ENCODE measurements around the gene TICAM1. TPM values are rescaled to one million over a fixed set of nuclear protein-coding genes. Genes with fewer than 3 reads are reported as not detected.

TICAM1 gene
- total RNA-seq (2014; rRNA removed; shearing (Covaris generic)) = 3.7 and 4.1 TPM in 2 replicates

DNA sequence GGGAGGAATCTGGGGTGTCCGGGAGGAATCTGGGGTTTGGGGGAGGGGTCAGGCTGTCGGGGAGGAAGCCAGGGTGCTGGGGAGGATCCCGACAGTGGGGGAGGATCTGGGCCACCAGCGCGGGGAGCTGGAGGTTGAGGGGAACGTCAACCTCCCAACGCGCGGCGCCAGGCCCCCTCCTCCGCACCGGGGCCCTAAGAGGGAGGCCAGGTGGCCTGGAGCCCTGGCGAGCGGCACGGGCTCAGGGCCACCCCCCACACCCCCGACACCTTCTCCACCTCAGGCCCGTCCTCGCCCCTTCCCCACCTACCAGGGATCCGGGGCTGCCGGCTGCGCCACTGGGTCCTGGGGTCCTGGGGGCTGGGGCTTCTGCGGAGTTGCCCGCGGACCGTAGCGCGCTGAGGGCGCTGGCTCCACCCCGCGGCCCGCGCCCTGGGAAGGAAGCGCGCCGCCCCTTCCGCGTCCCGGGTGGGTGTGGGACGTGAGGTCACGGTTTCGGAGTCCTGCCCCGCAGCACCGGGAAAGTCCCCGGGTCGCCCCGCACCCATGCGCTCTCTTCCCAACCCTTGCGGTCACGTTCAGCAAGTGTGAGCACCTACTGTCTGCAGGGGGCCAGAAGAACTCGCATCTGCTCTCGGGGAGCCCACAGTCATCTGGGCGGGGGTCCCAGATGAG is at the start of gene TICAM1:
TSS of gene TICAM1 (minus strand) at position 409 of the 675 bp plus-strand sequence. CDS start 13,335 bp downstream, outside the sequence.
- Histone ChIP-seq H3K27ac (peak within 1 kb of the TSS; percentile 72), H3K9me3 (replicated peaks) (no peaks in the 10 kb centered on the region), H3K36me3 (peaks cover 7% of the 10 kb centered on the region; the same call in 1 of the 2 replicates), H3K4me1 (replicated peaks) (peaks cover 15% of the 10 kb centered on the region), H3K4me3 (peak within 1 kb of the TSS; percentile 89), H3K27me3 (replicated peaks) (no peaks in the 10 kb centered on the region)
- DNase-seq (ENCODE audit: low read depth in 1 of 2, low spot score in 2 of 2) = peak; percentile 61 to 74

DNA sequence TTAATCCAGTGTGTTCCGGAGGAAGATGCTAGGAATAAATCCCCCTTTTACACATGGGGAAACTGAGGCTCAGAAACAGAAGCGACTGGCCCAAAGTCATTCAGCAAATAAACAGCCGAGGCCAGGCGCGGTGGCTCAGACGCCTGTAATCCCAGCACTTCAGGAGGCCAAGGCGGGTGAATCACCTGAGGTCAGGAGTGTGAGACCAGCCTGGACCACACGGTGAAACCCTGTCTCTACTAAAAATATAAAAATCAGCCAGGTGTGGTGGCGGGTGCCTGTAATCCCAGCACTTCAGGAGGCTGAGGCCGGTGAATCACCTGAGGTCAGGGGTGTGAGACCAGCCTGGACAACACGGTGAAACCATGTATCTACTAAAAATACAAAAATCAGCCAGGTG is 47.5 kb upstream of the TICAM1 start:
- Histone ChIP-seq H3K4me3 (no peak overlapping the region), H3K27me3 (replicated peaks) (no peaks in the 10 kb centered on the region), H3K9me3 (replicated peaks) (no peaks in the 10 kb centered on the region), H3K27ac (peak overlapping the region; percentile 91), H3K4me1 (replicated peaks) (peaks cover 26% of the 10 kb centered on the region), H3K36me3 (no peaks in the 10 kb centered on the region)
- DNase-seq (ENCODE audit: low read depth in 1 of 2, low spot score in 2 of 2) = no peak

DNA sequence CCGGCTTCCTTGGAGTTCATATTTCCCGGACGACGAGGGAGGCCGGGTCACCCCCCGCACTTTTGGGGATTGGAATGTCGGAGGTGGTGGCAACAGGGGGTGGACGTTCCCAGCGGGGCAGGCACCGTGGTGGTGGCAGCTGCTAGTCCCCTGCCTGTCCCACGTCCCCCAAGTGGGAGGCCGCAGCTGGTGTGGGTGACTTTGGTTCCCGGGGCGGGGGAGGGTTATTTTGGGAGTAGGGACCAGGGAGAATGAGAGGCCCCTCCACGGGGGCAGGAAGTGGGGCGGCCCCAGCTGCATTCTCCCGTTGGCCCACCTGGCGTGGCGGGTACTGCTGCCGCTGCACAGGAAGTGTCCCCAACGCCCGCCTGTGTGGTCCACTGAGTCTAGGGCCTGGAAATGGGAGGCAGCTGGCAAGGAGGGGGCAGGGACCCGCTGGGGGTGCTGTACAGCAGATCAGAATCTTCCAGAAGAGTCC is 47.0 kb upstream of the TICAM1 start:
- Histone ChIP-seq H3K27ac (peak overlapping the region; percentile 91), H3K4me1 (replicated peaks) (peaks cover 26% of the 10 kb centered on the region), H3K36me3 (no peaks in the 10 kb centered on the region), H3K27me3 (replicated peaks) (no peaks in the 10 kb centered on the region), H3K9me3 (replicated peaks) (no peaks in the 10 kb centered on the region), H3K4me3 (no peak overlapping the region)
- peak; percentile 72 to 81 for DNase-seq (ENCODE audit: low read depth in 1 of 2, low spot score in 2 of 2)

DNA sequence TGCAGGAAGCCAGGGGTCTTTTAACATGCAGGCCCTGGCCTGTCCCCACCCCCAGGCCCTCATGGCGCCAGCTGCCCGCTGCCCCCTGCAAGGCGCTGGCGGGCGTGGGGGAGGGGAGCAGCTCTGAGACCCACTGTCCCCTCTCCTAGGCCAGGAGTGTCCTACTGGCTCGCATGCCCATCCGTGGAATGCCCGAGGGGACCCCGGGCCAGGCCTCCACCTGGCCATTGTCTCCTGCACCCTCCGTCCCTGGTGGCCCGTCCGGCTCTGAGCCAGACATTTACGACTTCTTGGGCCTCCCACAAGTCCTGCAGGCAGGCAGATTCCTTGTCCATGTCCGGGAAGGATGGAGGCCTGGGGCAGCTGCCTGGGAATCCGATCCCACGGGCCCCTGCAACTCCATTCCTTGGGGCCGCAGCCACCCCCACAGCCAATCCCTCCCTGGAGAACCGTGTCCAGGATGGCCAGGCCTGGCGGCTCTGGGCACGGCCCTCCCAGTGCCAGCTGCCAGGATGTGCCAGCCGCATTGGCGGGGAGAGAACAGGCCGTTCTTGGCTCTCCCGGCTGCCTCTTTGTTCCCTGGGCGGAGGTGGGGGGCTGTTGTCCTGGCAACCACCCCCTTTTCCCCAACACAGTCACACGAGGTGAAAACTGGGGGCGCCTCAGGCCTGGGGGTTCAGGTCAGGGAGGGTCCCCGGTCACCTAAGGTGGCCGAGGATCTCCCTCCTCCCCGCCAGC is 46.4 kb upstream of the TICAM1 start:
- DNase-seq (ENCODE audit: low read depth in 1 of 2, low spot score in 2 of 2) = peak; percentile 56 to 69
- Histone ChIP-seq H3K9me3 (replicated peaks) (no peaks in the 10 kb centered on the region), H3K4me3 (no peak overlapping the region), H3K36me3 (no peaks in the 10 kb centered on the region), H3K4me1 (replicated peaks) (peaks cover 26% of the 10 kb centered on the region), H3K27ac (peak overlapping the region; percentile 91), H3K27me3 (replicated peaks) (no peaks in the 10 kb centered on the region)

DNA sequence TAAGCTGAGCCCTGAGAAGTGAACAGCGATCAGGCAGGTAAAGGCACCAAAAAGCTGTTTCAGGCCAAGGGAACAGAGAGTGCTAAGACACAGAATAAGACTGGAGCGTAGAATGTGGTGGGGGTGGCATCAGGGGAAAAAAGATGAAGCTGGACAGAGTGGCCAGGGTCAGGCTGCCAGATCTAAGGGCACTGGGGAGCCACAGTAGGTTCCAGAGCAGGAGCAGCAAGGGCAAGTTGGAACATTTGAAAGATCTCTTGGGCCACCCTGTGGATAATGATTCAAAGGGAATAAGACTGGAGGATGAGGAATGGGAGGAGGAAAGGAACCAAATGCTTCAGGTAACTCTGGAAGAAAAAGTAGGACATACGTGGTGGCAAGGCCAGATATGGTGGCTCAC is 42.4 kb upstream of the TICAM1 start:
- Histone ChIP-seq H3K4me3 (no peak overlapping the region), H3K27ac (no peak overlapping the region), H3K36me3 (no peaks in the 10 kb centered on the region), H3K9me3 (replicated peaks) (no peaks in the 10 kb centered on the region), H3K27me3 (replicated peaks) (no peaks in the 10 kb centered on the region), H3K4me1 (replicated peaks) (peaks cover 55% of the 10 kb centered on the region)
- no peak for DNase-seq (ENCODE audit: low read depth in 1 of 2, low spot score in 2 of 2)

DNA sequence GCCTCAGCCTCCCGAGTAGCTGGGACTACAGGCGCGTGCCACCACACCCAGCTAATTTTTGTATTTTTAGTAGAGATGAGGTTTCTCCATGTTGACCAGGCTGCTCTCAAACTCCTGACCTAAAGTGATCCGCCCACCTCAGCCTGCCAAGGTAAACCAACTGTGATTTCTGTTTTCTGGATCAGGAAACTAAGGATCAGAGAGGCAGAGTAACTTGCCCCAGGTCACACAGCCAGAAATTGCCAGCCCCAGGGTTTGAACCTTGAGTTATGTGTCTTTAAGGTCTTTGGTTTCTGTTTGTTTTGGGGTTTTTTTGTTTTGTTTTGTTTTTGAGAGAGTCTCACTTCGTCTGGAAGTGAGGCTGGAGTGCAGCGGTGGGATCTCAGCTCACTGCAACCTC is 40.2 kb upstream of the TICAM1 start:
- no peaks in the 10 kb centered on the region for H3K27me3 ChIP-seq (replicated peaks)
- H3K36me3 ChIP-seq = peaks cover 4% of the 10 kb centered on the region; the same call in 1 of the 2 replicates
- no peak overlapping the region for H3K4me3 ChIP-seq
- DNase-seq (ENCODE audit: low read depth in 1 of 2, low spot score in 2 of 2) = no peak
- H3K9me3 ChIP-seq (replicated peaks) = no peaks in the 10 kb centered on the region
- H3K27ac ChIP-seq = no peak overlapping the region
- peaks cover 49% of the 10 kb centered on the region for H3K4me1 ChIP-seq (replicated peaks)

DNA sequence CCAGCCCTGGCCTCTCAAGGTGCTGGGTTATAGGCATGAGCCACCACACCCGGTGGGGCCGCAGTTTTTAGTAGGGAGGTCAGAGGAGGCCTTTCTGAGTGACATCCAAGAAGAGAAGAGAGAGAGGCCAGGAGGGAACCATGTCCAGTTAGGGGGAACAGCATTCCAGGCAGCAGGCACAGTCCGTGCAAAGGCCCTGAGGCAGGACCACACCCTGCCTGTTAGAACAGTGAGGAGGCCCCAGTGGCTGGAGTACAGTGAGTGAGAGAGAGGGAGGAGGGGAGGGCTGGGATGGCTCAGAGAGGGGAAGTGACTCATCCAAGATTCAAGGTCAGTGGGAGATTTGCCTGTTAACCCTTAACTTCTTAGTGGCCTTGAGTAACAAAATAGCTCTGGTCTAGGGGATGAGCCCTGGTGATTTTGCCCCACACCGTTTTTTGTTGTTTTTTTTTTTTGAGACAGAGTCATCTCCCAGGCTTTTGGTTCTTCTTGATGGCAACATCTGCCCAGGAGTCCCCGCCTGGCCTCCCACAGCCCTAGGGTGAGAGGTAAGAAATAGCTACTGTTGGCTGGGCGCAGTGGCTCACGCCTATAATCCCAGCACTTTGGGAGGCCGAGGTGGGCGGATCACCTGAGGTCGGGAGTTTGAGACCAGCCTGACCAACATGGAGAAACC is 38.7 kb upstream of the TICAM1 start:
- Histone ChIP-seq H3K36me3 (peaks cover 11% of the 10 kb centered on the region), H3K27me3 (replicated peaks) (no peaks in the 10 kb centered on the region), H3K27ac (peak overlapping the region; percentile 87), H3K4me1 (replicated peaks) (peaks cover 57% of the 10 kb centered on the region), H3K9me3 (replicated peaks) (no peaks in the 10 kb centered on the region), H3K4me3 (no peak overlapping the region)
- peak; percentile 94 to 96 for DNase-seq (ENCODE audit: low read depth in 1 of 2, low spot score in 2 of 2)

DNA sequence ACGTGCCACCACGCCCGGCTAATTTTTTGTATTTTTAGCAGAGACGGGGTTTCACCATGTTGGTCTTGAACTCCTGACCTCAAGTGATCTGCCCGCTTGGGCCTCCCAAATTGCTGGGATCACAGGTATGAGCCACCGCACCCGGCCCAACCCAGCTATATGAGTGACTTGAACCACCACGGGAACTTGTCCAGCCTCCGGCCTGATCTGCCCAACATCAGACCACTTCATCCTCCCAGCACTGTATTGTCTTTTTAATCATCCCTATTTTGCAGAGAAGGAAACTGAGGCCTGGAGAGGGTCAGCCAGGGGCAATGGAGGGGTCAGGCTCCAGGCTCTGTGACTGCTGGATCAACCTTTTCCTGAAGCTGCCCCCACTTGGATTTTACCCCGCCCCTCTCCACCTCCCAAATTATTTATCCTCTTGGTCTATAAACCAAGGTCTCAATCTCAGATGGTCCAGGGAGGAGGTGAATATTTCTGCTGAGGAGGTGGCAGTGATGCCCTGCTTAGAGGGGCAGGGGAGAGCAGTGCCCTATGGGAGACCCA is 36.8 kb upstream of the TICAM1 start:
- Histone ChIP-seq H3K36me3 (peaks cover 22% of the 10 kb centered on the region), H3K27me3 (replicated peaks) (no peaks in the 10 kb centered on the region), H3K9me3 (replicated peaks) (no peaks in the 10 kb centered on the region), H3K4me3 (no peak overlapping the region), H3K27ac (peak overlapping the region; percentile 87), H3K4me1 (replicated peaks) (peaks cover 57% of the 10 kb centered on the region)
- no peak for DNase-seq (ENCODE audit: low read depth in 1 of 2, low spot score in 2 of 2)

DNA sequence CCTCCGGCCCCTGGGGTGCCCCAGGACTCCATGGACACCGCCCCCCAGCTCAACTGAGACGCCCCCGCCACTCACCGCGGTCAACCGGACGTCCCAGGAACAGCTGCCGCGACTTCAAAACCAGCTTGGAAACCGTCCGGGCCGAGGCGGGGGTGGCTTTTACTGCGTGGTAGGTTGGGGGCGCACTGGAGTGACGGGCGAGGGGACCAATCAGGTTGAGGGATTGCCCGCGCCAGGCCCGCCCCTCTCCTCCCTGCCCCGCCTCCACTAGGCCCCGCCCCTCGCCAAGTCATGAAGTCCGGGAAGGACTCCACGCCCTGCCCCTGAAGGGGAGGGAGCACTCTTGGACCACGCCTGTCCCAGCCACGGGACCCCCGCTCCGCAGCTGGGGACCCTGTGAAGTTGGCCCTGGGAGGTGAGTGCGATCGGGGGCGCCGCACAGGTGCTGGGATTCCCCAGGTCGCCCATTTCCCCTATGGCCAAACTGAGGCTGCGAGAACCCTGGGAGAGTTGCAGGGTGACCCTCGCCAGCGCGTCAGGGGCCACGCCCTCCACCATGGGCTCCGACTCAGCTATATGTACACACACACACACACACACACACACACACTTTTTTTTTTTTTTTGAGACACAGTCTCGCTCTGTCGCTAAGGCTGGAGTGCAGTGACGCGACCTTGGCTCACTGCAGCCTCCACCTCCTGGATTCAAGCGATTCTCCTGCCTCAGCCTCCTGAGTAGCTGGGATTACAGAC is 36.2 kb upstream of the TICAM1 start, which contains the start of gene PLIN3:
TSS of gene PLIN3 (minus strand) at position 134 of the 752 bp plus-strand sequence. CDS start 6,273 bp downstream, outside the sequence.
- Histone ChIP-seq H3K36me3 (peaks cover 28% of the 10 kb centered on the region), H3K4me1 (replicated peaks) (peaks cover 56% of the 10 kb centered on the region), H3K27ac (peak within 1 kb of the TSS; percentile 61), H3K27me3 (replicated peaks) (no peaks in the 10 kb centered on the region), H3K4me3 (peak within 1 kb of the TSS; percentile 55), H3K9me3 (replicated peaks) (no peaks in the 10 kb centered on the region)
- DNase-seq (ENCODE audit: low read depth in 1 of 2, low spot score in 2 of 2) = peak; percentile 95 to 98

DNA sequence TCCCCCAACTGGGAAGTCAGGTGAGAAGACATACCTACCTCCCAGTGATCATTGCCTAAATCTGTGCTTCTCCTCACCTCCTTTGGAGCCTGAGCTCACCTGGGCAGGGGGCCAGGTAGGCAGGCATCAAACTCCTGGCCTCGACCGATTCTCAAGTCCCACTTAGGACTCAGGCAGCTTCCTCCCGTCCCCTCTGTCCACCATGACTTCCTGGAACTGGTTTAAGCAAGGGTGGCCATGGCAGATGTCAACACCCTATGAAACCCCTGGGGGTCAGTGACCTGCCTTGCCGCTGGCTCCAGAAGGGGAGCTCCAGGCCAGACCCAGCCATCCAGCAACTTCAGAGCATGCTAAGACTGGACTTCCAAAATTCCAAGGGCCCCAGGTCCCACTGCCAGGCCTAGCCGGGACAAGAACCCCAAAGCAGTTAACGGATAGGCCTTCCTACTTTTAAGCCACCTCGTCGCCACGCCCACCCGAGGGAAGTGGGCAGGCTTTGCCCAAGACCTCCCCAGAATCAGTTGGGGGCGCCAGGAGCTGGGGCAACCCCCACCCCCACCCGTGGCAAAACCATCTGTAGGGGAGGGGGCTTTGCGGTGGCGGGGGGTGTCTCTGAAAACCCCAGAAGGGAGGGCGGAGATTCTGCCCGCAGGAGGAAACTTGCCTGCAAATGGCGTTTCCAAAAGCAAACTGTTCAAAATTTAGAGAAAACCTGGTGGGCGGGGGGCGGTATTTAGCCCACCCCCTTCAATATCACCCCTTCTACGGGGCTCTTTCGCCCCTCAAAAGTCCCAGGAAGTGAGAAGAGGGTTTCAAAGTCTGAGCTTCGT is 35.3 kb upstream of the TICAM1 start:
- no peaks in the 10 kb centered on the region for H3K9me3 ChIP-seq (replicated peaks)
- peaks cover 37% of the 10 kb centered on the region for H3K36me3 ChIP-seq
- no peaks in the 10 kb centered on the region for H3K27me3 ChIP-seq (replicated peaks)
- H3K4me3 ChIP-seq = peak overlapping the region; percentile 55
- peaks cover 49% of the 10 kb centered on the region for H3K4me1 ChIP-seq (replicated peaks)
- peak overlapping the region; percentile 50 for H3K27ac ChIP-seq
- peak; percentile 42 to 61 for DNase-seq (ENCODE audit: low read depth in 1 of 2, low spot score in 2 of 2)

DNA sequence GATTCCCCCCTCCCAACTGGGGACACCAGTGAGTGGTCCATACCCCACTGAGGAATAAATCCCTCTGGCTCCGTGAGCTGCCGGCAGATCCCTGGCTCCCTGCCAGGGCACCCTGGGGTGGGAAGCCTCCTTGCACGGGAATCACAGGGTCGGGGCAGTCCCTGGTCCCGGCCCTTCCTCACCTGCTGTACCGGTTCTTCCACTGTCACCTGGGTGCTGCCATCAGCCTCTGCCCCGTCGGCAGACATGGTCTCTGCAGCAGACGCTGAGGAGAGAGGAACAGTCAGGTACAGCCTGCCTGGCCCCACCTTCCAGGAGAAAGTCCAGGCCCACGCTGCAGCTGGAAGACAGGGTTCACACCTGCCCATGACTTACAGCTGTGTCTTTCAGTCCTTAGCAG is 29.6 kb upstream of the TICAM1 start:
- H3K36me3 ChIP-seq = peaks cover 78% of the 10 kb centered on the region
- H3K9me3 ChIP-seq (replicated peaks) = no peaks in the 10 kb centered on the region
- no peak overlapping the region for H3K27ac ChIP-seq
- peaks cover 2% of the 10 kb centered on the region for H3K4me1 ChIP-seq (replicated peaks)
- no peaks in the 10 kb centered on the region for H3K27me3 ChIP-seq (replicated peaks)
- no peak overlapping the region for H3K4me3 ChIP-seq
- DNase-seq (ENCODE audit: low read depth in 1 of 2, low spot score in 2 of 2) = no peak

DNA sequence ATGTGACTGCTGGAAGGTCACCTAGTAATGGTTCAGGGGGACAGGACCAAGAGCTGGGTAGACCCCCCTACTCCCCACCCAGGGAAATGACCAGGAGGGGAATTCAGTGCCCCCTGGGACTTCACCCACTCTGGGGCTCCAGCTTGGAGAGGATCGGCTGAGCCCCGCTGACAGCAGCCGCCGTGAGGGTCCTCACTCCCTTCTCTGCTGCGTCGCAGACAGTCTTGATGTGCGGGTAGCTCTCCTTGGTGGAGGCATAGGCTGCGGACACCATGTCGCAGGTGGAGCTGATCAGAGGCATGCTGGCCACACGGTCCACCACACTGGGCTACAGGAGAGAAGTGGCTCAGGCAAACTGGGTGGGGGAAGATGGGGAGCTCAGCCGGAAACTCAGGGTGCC is 28.2 kb upstream of the TICAM1 start:
- no peak for DNase-seq (ENCODE audit: low read depth in 1 of 2, low spot score in 2 of 2)
- H3K36me3 ChIP-seq = peaks cover 88% of the 10 kb centered on the region
- H3K27me3 ChIP-seq (replicated peaks) = no peaks in the 10 kb centered on the region
- H3K9me3 ChIP-seq (replicated peaks) = no peaks in the 10 kb centered on the region
- no peak overlapping the region for H3K27ac ChIP-seq
- H3K4me3 ChIP-seq = no peak overlapping the region
- no peaks in the 10 kb centered on the region for H3K4me1 ChIP-seq (replicated peaks)
